Astrocyte of the spinal cord (primary cell): ENCODE data around the gene CYTIP.

Experiments
- DNase-seq: peaks from one replicate; pipeline ENCODE4 v3.0.0; 2011; ENCODE audit warnings: low read depth, low spot score
- H3K4me3 ChIP-seq: 2 replicates; pipeline ENCODE4 v1.5.1; 2011; ENCODE audit warnings: low read depth, mild to moderate bottlenecking, low read length, moderate library complexity
- in situ Hi-C: cut with HindIII; loops from 2 replicates; pipeline ENCODE4 v1.10.0; 2017; ENCODE audit warnings: low sequenced_read_pairs
- TF ChIP-seq, protein P1 (sequence below): IDR thresholded peaks from 2 replicates; pipeline ENCODE4 v1.5.1; 2012; ENCODE audit warnings: low read depth, mild to moderate bottlenecking, low read length, inconsistent platforms

The CYTIP gene

GRCh38 chr2:157420771-157421323 is 23.0 kb downstream of the CYTIP start:
- TF ChIP-seq, protein P1, sequence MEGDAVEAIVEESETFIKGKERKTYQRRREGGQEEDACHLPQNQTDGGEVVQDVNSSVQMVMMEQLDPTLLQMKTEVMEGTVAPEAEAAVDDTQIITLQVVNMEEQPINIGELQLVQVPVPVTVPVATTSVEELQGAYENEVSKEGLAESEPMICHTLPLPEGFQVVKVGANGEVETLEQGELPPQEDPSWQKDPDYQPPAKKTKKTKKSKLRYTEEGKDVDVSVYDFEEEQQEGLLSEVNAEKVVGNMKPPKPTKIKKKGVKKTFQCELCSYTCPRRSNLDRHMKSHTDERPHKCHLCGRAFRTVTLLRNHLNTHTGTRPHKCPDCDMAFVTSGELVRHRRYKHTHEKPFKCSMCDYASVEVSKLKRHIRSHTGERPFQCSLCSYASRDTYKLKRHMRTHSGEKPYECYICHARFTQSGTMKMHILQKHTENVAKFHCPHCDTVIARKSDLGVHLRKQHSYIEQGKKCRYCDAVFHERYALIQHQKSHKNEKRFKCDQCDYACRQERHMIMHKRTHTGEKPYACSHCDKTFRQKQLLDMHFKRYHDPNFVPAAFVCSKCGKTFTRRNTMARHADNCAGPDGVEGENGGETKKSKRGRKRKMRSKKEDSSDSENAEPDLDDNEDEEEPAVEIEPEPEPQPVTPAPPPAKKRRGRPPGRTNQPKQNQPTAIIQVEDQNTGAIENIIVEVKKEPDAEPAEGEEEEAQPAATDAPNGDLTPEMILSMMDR, result no peak
- DNase-seq, result no peak
- H3K4me3 ChIP-seq, result no peak overlapping the region
- in situ Hi-C loops, result no loop called here

DNA sequence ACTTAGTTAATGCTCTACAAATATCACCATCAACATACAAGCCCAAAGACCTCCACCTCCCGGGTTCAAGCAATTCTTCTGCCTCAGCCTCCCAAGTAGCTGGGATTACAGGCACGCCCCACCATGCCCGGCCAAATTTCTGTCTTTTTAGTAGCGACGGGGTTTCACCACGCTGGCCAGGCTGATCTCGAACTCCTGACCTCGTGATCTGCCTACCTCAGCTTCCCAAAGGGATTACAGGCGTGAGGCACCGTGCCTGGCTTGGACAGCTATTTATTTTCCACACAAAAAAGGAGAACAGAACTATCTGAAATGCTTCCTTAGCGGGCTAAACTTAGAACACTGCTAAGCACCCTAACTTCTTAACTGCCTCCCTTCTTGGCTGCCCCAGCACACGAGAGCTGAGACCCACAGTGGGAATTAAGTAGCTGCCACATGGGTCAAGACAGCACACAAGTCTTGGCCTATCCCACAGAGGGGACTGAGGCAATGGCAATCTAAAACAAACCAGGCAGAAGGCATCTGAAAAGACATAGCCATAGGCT is 24.8 kb downstream of the CYTIP start:
- TF ChIP-seq, protein P1, result no peak
- in situ Hi-C loops, result no loop called here
- DNase-seq, result no peak
- H3K4me3 ChIP-seq, result no peak overlapping the region

DNA sequence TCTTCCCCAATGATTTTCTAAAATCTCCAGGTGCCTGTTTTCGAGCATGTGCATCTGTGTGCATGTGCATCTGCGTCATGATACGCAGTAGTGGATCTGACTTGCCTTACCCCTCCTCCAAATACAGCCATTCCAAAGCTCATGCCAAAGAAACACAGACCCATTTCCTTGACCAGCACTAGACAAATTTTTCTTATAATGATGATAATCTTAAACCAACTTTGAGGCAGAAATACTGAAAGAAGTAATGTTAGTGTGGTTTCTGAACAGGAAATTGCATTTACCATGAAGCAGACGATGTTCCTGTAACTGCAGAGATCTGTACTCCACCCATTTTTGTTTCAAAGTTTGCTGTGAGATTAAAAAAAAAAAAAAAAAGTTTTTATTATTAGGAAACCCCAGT is 25.6 kb downstream of the CYTIP start:
- no peak for DNase-seq
- in situ Hi-C loops, result no loop called here
- no peak overlapping the region for H3K4me3 ChIP-seq
- TF ChIP-seq, protein P1, result no peak

DNA sequence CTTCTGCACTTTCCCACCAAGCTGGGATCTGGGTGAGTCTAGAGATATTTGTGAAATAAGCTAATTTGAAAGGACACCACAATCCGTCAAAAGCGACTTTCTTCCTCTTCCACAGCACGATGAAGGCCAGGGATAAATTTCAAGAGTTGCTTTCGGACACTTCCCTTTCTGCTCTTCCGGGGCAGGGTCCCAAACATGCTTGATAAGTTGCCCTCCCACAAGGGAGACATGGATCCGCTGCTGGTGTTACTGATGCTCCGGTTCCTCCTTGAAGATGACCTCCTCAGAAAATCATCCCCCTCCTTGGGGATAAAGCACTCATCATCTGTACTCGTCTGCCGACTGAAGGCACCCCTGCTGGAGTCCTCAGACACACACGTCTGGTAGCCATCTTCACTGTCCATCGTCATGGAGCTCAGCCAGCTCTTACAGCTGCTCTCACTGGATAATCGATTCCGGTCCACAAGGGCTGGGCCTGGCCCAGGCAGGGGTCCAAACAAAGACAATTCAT is 28.2 kb downstream of the CYTIP start:
- no peak for DNase-seq
- in situ Hi-C loops, result no loop called here
- H3K4me3 ChIP-seq, result no peak overlapping the region
- TF ChIP-seq, protein P1, result no peak

DNA sequence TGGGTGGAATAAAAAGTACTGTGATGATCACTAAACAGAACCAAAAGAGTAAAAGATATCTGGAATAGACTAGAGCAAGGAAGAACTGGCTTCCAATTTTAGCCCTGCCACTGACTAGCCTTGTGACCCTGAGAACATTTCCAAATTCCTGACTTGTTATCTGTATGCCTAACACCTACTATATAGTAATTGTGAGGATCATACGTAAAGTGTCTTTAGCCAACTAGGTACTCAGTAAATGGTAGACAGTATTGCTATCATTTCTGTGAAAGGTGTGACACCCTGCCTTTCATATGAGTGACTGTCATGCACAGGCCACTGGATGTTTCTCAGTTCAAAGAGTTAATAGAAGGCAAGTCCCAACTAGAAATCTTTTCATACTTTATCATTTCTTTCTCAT is 29.8 kb downstream of the CYTIP start:
- TF ChIP-seq, protein P1, result no peak
- H3K4me3 ChIP-seq, result no peak overlapping the region
- no peak for DNase-seq
- in situ Hi-C loops, result no loop called here

GRCh38 chr2:157413326-157414035 is 30.4 kb downstream of the CYTIP start:
- in situ Hi-C loops, result no loop called here
- TF ChIP-seq, protein P1, result no peak
- no peak overlapping the region for H3K4me3 ChIP-seq
- no peak for DNase-seq
